Omental fat pad (tissue), 4 donors: ENCODE results near the gene GTSE1. TPM values are rescaled to one million over a fixed set of nuclear protein-coding genes. Genes with fewer than 3 reads are reported as not detected.
"Not testable (repeated sequence)": the region's sequence is repeated elsewhere in the genome, so short reads cannot be mapped to it uniquely, and the experiment has no call there.

Experiments
- ATAC-seq: fragments of 150-250 bp; one replicate; pipeline ENCODE4 v1.9.1; 2016; ENCODE audit warnings: mild to moderate bottlenecking, moderate library complexity; ENCODE audit not compliant: low FRiP score
- DNase-seq: peaks from one replicate; pipeline ENCODE4 v3.0.0-alpha.2; 2019; ENCODE audit warnings: low spot score
- total RNA-seq, 4 donors: library from RNA; depleted of rRNA; stranded (reverse); fragments of >200 nt; gene quantifications; one replicate each; pipeline ENCODE4 v1.1.0, GENCODE V29; 2016
- TF ChIP-seq, protein P1 (sequence below), 3 donors: fragments of 450-650 bp; IDR thresholded peaks; one replicate each; pipeline ENCODE4 v1.5.1; 2016 to 2017; ENCODE audit warnings: antibody characterized with exemption in 3 of 3, mild to moderate bottlenecking in 3 of 3, moderate library complexity in 2 of 3

Gene GTSE1
- total RNA-seq, 4 donors from 2014 or later: 1.1 to 2.5 (median 1.3) TPM; not detected in 1

DNA sequence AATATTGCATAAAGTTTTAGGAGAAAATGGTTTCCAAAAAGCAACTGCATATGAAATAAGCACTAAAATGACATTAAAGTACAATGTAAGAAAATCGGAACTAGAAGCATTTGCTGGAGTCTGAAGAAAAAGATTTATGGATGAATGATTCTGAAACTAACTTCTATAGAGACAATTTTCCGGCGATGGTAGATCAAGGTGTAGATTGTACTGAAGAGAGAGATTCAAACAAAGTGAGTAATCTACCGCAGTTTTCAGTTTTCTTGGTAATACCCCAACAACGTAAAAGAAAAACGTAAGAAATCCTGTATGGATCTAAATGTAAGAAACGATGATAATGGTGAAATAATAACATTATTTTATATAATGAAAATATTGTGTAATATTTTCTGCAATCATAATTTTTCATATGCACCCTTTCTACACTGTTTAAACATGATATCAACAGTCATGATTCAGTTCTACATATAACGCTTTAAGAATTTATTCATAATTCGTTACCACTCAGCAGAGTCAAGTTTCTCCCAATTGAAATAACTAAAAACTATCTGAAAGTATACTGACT lies 44.8 kb upstream of the GTSE1 start:
- TF ChIP-seq, protein P1, sequence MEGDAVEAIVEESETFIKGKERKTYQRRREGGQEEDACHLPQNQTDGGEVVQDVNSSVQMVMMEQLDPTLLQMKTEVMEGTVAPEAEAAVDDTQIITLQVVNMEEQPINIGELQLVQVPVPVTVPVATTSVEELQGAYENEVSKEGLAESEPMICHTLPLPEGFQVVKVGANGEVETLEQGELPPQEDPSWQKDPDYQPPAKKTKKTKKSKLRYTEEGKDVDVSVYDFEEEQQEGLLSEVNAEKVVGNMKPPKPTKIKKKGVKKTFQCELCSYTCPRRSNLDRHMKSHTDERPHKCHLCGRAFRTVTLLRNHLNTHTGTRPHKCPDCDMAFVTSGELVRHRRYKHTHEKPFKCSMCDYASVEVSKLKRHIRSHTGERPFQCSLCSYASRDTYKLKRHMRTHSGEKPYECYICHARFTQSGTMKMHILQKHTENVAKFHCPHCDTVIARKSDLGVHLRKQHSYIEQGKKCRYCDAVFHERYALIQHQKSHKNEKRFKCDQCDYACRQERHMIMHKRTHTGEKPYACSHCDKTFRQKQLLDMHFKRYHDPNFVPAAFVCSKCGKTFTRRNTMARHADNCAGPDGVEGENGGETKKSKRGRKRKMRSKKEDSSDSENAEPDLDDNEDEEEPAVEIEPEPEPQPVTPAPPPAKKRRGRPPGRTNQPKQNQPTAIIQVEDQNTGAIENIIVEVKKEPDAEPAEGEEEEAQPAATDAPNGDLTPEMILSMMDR (IDR thresholded peaks at IDR 0.05): no peak
- ATAC-seq (no peak), DNase-seq (no peak)

GRCh38 chr22:46256358-46256958 lies 40.2 kb upstream of the GTSE1 start:
- DNase-seq: no peak
- ATAC-seq: no peak
- TF ChIP-seq, protein P1 (IDR thresholded peaks at IDR 0.05): no peak

DNA sequence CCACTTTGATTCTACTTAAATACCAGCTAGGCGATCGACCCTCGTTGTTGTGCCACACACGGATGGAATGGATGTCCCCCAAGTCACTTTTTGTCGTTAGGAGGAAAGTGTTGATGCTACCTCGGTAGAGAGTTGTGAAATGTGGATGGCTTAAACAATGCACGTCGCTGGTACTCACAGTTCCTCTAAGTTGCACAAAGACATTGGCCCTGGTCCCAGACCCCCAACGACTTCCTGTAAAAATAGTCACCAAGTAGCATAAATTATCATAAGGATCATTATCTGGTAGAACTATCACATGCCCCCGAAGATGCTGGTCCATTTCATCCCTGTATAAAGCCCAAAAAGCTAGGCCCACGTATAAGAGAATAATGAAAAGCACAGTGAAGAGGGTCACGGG lies 37.3 kb upstream of the GTSE1 start:
- TF ChIP-seq, protein P1 (IDR thresholded peaks at IDR 0.05): no peak
- no peak for DNase-seq
- no peak for ATAC-seq

GRCh38 chr22:46260038-46260437 lies 36.6 kb upstream of the GTSE1 start:
- ATAC-seq (no peak), DNase-seq (no peak)
- TF ChIP-seq, protein P1 (IDR thresholded peaks at IDR 0.05): no peak

DNA sequence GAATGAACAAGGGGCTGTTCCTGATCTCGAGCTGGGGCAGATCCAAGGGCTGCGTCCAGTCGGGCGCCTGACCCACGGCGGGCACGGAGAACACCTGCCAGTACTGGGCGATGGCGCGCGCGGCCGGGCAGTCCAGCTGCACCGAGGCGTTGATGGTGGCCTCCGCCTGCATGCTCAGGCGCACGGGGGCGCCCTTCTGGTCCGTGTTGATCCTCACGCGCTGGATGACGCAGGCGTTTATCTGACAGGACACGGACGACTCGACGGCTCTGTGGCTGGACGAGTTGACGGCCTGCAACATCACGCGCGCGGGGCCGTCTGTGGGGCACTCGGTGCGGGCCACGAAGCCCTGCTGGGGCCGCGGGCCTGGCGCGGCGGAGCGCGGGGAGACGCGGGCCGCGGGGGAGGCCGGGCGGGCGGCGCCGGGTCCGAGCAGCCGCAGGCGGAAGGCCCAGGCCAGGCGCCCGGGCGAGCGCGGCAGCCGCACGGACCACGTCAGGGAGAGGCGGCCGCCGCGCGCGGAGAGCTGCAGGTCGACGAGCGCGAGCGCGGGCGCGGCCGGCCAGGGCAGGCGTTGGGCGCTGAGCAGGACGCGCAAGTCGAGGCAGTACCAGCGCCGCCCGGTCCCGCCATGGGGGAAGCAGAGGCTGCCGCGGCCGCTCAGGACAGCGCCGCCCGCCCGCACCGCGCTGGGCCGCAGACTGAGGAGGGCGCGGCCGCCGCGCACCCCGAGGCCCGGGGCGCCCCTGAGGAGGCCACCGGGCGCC lies 34.0 kb upstream of the GTSE1 start:
- TF ChIP-seq, protein P1 (IDR thresholded peaks at IDR 0.05): no peak
- DNase-seq (no peak), ATAC-seq (peak; percentile 65)

- ATAC-seq (peak; percentile 11), DNase-seq (no peak)
- TF ChIP-seq, protein P1 (IDR thresholded peaks at IDR 0.05): no peak
Observed at GRCh38 chr22:46263216-46263590, 33.5 kb upstream of the GTSE1 start, which contains the start of gene PKDREJ. PKDREJ (minus strand) TSS chr22:46263343; CDS start chr22:46263322, 21 bp downstream.

DNA sequence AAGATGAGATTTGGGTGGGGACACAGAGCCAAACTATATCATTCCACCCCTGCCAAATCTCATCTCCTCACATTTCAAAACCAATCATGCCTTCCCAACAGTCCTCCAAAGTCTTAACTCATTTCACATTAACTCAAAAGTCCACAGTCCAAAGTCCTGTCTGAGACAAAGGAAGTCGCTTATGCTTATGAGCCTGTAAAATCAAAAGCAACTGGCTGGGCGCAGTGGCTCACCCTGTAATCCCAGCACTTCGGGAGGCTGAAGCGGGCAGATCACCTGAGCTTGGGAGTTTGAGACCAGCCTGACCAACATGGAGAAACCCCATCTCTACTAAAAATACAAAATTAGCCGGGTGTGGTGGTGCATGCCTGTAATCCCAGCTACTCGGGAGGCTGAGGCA lies 32.1 kb upstream of the GTSE1 start:
- not testable (repeated sequence) for ATAC-seq, DNase-seq

DNA sequence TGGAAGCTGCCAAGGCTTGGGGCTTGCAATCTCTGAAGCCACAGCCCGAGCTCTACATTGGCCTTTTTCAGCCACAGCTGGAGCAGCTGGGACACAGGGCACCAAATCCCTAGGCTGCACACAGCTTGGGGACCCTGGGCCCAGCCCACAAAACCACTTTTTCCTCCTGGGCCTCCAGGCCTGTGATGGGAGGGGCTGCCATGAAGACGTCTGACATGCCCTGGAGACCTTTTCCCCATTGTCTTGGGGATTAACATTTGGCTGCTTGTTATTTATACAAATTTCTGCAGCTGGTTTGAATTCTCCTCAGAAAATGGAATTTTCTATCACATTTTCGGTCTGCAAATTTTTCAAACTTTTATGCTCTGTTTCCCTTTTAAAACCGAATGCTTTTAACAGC lies 31.0 kb upstream of the GTSE1 start:
- not testable (repeated sequence) for ATAC-seq, DNase-seq
